Right ventricle myocardium inferior (tissue), 1 donor: ENCODE data around the gene DNAH8. TPM values are rescaled to one million over a fixed set of nuclear protein-coding genes. Genes with fewer than 3 reads are reported as not detected.
A peak's percentile ranks its signal among the peaks of the same experiment; 100 is the strongest.

Experiments used
- ATAC-seq: fragments of 200-7000 bp; cut with Tn5 transposase; one replicate; pipeline ENCODE4 v1.9.1; 2020; ENCODE audit warnings: mild to moderate bottlenecking, moderate library complexity
- DNase-seq: peaks from one replicate; pipeline ENCODE4 v3.0.0; 2021; ENCODE audit errors: missing footprints
- intact Hi-C: fragments of 100-400 bp; cut with DNase I; formaldehyde crosslinking; loops from one replicate; pipeline ENCODE4 v1.11.0; 2022
- total RNA-seq: library from RNA; stranded (reverse); fragmentation: NEBNext Ultra II Directional; extraction: Animal tissue kit (Norgen Biotek cat#: 25700); gene quantifications from one replicate; pipeline ENCODE4 v1.2.1, GENCODE V29; 2021
- donor health status: DM: no; HTN: yes; CAD: no; lungs with severe emphysema.

Gene DNAH8
- total RNA-seq, 1 donor from 2014 or later: not detected

GRCh38 chr6:38978139-38978704, 263.1 kb downstream of the DNAH8 start:
- intact Hi-C loops: no loop called here
- ATAC-seq (no peak), DNase-seq (no peak)

- intact Hi-C loops: no loop called here
- no peak for ATAC-seq
- DNase-seq: no peak
These were observed 267.4 kb downstream of the DNAH8 start for GRCh38 chr6:38982470-38982869.

DNA sequence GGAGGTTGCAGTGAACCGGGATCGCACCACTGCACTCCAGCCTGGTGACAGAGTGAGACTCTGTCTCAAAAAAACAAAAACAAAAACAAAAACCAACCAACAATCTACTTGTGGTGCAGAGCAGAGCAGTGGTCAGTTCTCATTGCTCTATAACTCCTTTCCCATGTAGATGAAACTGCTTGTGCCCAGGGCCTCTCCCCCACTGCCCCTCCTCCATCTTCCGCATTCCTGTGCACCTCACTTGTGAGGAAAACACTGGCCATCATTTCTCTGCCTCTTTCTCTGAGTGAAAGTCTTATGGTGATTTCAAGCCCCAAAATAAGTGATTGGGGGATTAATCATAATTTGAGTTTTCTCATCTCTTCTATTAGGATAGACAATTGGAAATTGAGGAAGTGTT, 269.6 kb downstream of the DNAH8 start:
- ATAC-seq (no peak), DNase-seq (no peak)
- intact Hi-C loops: no loop called here

- no peak for ATAC-seq
These were observed 270.7 kb downstream of the DNAH8 start for GRCh38 chr6:38985839-38986238.

DNA sequence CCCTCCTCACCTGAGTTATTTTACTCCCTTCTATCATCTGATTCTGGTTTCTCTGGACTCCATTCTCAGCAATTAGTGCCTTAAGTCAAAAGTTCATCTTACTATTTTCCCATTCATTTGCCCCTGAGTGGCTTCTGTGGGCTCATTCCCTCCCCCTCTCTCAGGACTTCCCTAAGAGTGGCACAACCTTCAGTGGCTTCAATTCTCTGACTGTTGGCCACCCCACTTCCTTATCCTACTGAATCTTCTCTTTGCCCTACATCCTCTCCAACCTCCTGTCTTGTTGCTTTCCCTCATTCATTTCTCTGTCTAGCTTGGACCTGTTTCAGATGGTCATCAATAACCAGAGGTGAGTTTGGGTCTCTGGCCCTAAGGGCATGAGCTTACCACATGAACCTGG, 272.4 kb downstream of the DNAH8 start:
- intact Hi-C loops: no loop called here
- ATAC-seq (no peak), DNase-seq (no peak)

More at GRCh38 chr6:38985839-38986238, 270.7 kb downstream of the DNAH8 start:
- intact Hi-C loops: no loop called here
- no peak for DNase-seq

DNA sequence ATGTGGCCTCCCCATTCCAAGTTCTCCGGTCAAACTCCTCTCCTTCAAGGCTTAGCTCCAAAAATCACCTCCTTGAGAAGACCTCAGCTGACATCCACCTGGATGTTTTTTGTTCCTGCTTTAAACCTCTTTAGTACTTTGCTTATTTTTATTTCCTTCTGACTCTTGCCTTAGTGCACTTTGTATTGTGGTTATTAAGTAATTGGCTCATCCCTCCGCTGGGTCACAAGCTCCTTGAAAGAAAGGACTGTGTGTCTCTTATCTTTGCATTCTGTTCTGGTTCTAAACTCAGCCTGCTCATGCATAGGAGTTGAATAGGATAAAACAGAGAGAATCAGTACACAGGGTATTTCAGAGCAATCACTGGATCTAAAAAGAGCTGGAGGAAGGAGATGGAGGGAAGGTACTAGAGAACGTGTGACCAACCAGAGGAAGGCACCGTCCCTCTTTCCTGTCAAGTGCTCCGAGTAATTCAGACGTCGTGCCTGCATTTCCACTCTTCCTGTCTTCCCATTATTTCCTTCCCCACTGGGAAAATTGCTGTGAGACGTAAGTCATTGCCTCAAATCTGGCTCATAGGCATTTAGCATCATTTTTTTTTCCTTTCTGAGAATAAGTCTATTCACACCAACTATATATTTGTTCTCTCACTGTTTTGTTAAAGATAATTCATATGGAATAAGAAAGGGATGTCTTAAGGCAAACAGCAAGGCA, 273.8 kb downstream of the DNAH8 start:
- DNase-seq (no peak), ATAC-seq (no peak)
- intact Hi-C loops: no loop called here

DNA sequence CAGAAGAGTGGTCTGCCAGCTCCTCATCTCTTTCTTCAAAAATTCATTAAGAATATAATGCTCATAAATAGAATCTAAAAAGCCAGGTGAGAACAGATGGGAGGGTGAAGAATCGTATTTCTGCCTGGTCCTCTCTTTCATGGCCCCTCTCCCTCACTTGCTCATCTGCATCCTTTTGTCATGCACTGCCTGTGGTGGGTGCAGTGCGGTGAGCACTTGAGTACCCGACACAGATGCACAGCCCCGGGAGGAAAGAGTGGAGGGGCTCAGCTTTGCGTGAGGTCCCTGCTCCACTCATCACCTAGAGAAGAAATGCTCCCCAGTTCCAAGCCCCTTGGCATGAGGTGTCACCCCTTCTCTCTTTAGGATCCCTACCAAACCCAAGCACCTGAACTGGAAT, 275.4 kb downstream of the DNAH8 start:
- intact Hi-C loops: loop anchor here (10.0 kb wide), 1 partner anchor 74 kb away; no protein-coding TSS in a partner anchor
- no peak for ATAC-seq

DNA sequence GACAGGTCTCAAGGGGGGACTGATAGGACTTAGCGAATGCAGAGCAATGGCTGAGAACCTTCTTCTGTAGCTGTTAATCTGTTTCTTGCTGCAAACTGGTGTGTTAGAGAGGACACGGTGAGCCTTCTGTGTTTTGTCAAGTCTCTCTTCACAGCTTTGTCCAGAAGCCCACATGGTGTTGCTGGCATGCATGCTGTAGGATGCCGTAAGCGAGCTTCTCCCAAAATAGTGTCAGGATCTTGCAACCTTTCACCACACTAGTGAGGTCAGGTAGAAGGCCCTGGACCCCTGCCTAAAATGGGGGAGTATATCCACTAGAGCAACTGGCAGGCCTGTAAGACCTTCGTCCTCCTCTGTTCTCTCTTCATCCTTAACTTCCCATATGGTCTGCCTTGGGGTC, 281.6 kb downstream of the DNAH8 start:
- intact Hi-C loops: loop anchor here (10.0 kb wide), 1 partner anchor 68 kb away; no protein-coding TSS in a partner anchor
- peak; percentile 83 for ATAC-seq
- peak; percentile 61 for DNase-seq

More for the DNA sequence above, 275.4 kb downstream of the DNAH8 start:
- DNase-seq: no peak

GRCh38 chr6:38997128-38997761, 282.1 kb downstream of the DNAH8 start:
- intact Hi-C loops: loop anchor here (10.0 kb wide), 1 partner anchor 68 kb away; no protein-coding TSS in a partner anchor
- no peak for DNase-seq
- peak; percentile 55 for ATAC-seq

GRCh38 chr6:39003072-39003471, 288.0 kb downstream of the DNAH8 start:
- no peak for DNase-seq
- intact Hi-C loops: loop anchor here (5.0 kb wide), 1 partner anchor 84 kb away; no protein-coding TSS in a partner anchor
- no peak for ATAC-seq

DNA sequence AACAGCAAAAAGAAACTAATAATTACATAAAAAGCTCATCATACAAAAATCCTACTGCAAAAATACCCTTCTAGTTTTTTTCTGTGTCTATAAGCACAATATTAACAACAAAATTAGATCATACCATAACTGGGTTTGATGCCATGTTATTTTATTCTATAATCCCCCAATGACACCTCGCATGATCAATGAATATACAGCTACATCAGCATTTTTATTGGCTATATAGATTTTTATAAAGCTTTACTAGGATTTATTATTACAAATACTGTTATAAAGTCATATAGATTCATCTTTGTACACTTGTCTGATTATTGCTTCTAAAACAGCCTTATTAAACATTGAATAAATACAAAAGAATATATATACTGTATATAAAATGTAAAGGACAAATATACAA, 288.4 kb downstream of the DNAH8 start:
- DNase-seq (no peak), ATAC-seq (no peak)
- intact Hi-C loops: loop anchor here (5.0 kb wide), 1 partner anchor 84 kb away; no protein-coding TSS in a partner anchor

DNA sequence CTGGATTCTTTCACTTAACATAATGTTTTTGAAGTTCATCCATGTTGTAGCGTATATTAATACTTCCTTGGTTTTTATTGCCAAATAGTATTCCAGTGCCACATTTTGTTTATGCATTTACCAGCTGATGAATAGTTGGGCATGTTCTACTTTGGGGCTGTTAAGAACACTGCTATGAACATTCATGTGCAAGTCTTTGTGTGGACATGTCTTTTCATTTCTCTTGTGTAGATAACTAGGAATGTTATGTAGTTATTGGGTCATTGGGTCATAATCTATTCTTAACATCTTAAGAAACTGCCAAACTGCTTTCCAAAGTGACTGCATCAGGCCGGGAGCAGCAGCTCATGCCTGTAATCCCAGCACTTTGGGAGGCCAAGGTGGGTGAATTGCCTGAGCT, 289.7 kb downstream of the DNAH8 start:
- intact Hi-C loops: loop anchor here (5.0 kb wide), 1 partner anchor 82 kb away; no protein-coding TSS in a partner anchor
- ATAC-seq: no peak

GRCh38 chr6:39005774-39006173, 290.7 kb downstream of the DNAH8 start:
- no peak for ATAC-seq
- no peak for DNase-seq
- intact Hi-C loops: no loop called here

More for the DNA sequence above, 289.7 kb downstream of the DNAH8 start:
- DNase-seq: no peak

DNA sequence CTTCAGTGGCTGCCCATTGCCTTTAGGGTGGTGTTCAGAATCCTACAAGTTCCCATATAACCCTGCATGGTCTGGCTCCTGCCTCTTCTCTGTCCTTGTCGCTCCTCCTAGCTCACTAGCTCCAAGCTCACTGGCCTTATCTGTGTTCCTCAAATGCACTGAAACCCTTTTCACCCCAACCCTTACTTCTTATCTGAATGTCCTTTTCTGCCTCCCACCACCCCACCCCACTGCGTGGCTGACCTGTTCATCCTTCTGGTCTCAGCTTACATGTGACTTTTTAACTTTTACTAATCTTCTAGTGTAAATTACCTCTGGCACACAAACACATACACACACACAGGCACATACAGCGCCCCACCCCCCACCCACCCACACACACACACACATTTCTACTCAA, 292.5 kb downstream of the DNAH8 start:
- DNase-seq (no peak), ATAC-seq (no peak)
- intact Hi-C loops: no loop called here

GRCh38 chr6:39008737-39009136, 293.6 kb downstream of the DNAH8 start:
- no peak for ATAC-seq
- intact Hi-C loops: no loop called here
- DNase-seq: no peak

DNA sequence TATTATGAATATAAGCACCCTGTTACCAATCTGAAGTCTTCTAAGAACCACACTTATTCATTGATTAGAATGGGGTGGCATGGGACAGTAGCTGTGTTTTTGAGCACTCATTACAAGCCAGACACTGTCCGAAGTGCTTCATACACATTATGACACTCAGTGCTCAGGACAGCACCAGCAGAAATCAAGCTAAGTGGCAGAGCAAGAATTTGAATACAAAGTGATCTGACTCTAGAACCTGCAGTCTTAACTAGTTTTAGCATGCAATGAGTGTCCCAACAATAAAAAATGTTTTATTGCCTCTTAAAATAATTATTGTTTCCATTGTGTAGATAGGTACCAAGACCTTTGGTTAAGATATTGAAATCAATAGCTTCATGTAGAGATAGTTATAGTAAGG, 294.4 kb downstream of the DNAH8 start:
- ATAC-seq: no peak
- intact Hi-C loops: no loop called here
- DNase-seq: no peak

DNA sequence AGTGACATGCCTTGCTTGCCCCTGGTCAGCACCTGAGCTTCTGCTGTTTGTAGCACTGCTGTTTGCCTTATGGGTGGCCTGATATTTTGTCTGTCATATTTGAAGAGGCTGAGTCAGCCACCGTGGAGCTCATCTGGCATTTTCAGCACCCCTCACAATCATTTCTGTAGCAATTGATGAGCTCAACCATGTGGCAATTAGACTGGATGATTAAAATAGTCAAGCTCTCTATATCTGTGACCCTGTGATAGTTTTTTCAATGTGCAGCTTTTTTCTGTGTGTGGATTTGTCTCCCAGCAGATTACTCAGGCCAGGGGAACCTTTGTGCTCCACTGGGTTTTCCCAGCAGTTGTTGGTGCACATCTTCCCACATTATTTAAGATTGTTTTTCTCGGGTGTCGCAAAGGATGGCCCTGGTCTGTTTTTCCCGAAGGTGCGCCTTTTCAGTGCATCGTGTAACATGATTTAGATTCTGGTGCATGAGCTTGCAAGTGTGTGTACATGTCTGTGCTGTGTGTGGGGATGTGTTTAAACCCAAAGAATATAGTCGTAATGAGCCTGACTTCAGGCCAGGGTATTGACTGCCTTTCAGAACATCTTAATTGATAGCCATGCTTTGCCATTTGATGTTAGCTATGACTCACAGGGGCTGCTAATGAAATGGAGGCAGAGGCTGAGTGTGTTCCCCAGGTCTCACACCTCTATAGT, 301.9 kb downstream of the DNAH8 start:
- ATAC-seq (no peak), DNase-seq (no peak)
- intact Hi-C loops: no loop called here

DNA sequence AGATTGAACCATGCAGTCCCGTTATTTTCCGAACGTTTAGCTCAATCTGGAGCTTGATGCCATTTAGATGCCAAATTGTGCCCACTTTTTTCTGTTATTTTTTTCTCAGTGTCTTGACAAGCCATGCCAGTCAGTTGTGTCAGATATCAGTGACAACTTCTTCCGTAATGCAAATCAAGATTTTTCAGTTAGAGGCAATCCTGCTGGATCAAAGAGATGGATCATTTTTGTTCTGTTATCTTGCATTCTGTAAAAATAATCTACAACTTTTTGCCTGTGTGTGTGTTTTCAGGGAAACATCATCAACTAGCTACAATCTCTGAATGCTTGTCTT, 302.4 kb downstream of the DNAH8 start:
- no peak for DNase-seq
- intact Hi-C loops: no loop called here
- no peak for ATAC-seq

DNA sequence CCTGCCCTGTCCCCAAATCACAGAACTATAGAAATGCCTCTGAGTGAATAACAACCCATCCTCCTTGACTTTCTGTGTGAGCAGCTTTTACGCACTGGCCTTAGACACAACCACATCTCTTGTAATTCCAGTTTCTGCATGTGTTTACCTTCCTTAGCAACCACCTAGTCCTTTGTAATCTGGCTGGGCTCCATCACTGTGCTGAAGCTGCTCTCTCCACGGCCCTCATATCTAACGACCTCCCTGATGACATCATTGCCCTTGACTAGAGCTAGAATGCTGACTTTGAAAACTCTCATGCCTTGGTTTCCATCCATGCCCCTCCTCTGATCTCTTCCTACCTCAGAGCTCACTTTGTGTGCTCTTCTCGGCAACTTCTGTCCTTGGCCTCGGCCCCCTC, 303.0 kb downstream of the DNAH8 start:
- DNase-seq: no peak
- intact Hi-C loops: no loop called here

More for the DNA sequence above, 303.0 kb downstream of the DNAH8 start:
- peak; percentile 84 for ATAC-seq
